HepG2 (cell line): ENCODE results near the gene CREBBP. TPM values are rescaled to one million over a fixed set of nuclear protein-coding genes. Genes with fewer than 3 reads are reported as not detected.

Source experiments
- GTF3A ChIP-seq: sonication (generic); formaldehyde crosslinking; conservative IDR thresholded peaks from 2 replicates; pipeline ENCODE4 v1.4.0; 2020; ENCODE audit warnings: mild to moderate bottlenecking, missing genetic modification reagents
- KMT2A ChIP-seq: sonication (generic); formaldehyde crosslinking; IDR thresholded peaks from 2 replicates; pipeline ENCODE4 v1.4.0; 2020; ENCODE audit warnings: missing genetic modification reagents
- NCOA2 ChIP-seq: sonication (generic); formaldehyde crosslinking; IDR thresholded peaks from 2 replicates; pipeline ENCODE4 v1.8.0; 2022; ENCODE audit warnings: inconsistent platforms
- NCOR1 ChIP-seq: fragments of 200-600 bp; sonication (generic); IDR thresholded peaks from 2 replicates; pipeline ENCODE4 v1.7.0; 2017; ENCODE audit warnings: antibody characterized with exemption, low read length, borderline replicate concordance
- NFKBIZ ChIP-seq: IDR thresholded peaks from 2 replicates; pipeline ENCODE4 v1.6.1; 2018; ENCODE audit warnings: missing genetic modification reagents, missing compliant biosample characterization
- RFXAP ChIP-seq: sonication (generic); formaldehyde crosslinking; IDR thresholded peaks from 2 replicates; pipeline ENCODE4 v1.4.0; 2020; ENCODE audit warnings: missing genetic modification reagents, borderline replicate concordance
- SAFB2 ChIP-seq: sonication (generic); formaldehyde crosslinking; IDR thresholded peaks from 2 replicates; pipeline ENCODE4 v1.5.1; 2020; ENCODE audit warnings: missing genetic modification reagents, low read depth, mild to moderate bottlenecking, borderline replicate concordance
- SAP130 ChIP-seq: IDR thresholded peaks from 2 replicates; pipeline ENCODE4 v1.6.1; 2016; ENCODE audit warnings: low read depth
- U2AF1 ChIP-seq: fragments of 200-400 bp; formaldehyde crosslinking; optimal IDR thresholded peaks from 2 replicates; pipeline ENCODE3; 2017; ENCODE audit warnings: mild to moderate bottlenecking, low read depth, low read length
- ZNF678 ChIP-seq: sonication (generic); formaldehyde crosslinking; IDR thresholded peaks from 2 replicates; pipeline ENCODE4 v1.4.0; 2020; ENCODE audit warnings: mild to moderate bottlenecking, missing genetic modification reagents
- polyA plus RNA-seq, 8 experiments: library from polyadenylated mRNA; depleted of rRNA in 3 of 8; stranded (reverse) in 7 of 8; unstranded in 1 of 8; fragments of >200 nt; fragmentation: Illumina TruSeq in 4 of 8; extraction: Trizol in 4 of 8; gene quantifications; 2 replicates each; pipeline versions ENCODE4 v1.2.1 to v1.2.3, GENCODE V29; 2011 to 2016; ENCODE audit warnings: low read depth in 4 of 8, missing spikeins in 1 of 8, mixed read lengths in 1 of 8; ENCODE audit not compliant: insufficient read depth in 1 of 8
- total RNA-seq, 5 experiments: library from RNA; depleted of rRNA; stranded (reverse); fragments of >200 nt; fragmentation: Illumina TruSeq; extraction: Trizol; gene quantifications; 2 replicates each; pipeline ENCODE4 v1.2.3, GENCODE V29; 2016; ENCODE audit warnings: low read depth in 1 of 5
- TF ChIP-seq, protein P1 (sequence below): sonication (generic); formaldehyde crosslinking; IDR thresholded peaks from 2 replicates; pipeline ENCODE4 v1.4.0; 2020; ENCODE audit warnings: missing genetic modification reagents, borderline replicate concordance
- TF ChIP-seq, protein P2 (sequence below): fragments of 450-650 bp; IDR thresholded peaks from 2 replicates; pipeline ENCODE4 v1.6.1; 2017; ENCODE audit warnings: mild to moderate bottlenecking
- TF ChIP-seq, protein P3 (sequence below): sonication (generic); formaldehyde crosslinking; IDR thresholded peaks from 2 replicates; pipeline ENCODE4 v1.4.0; 2020; ENCODE audit warnings: missing genetic modification reagents, borderline replicate concordance
- TF ChIP-seq, protein P4 (sequence below): sonication (generic); formaldehyde crosslinking; IDR thresholded peaks from 2 replicates; pipeline ENCODE4 v1.5.1; 2020; ENCODE audit warnings: missing genetic modification reagents, mild to moderate bottlenecking, borderline replicate concordance
- TF ChIP-seq, protein P5 (sequence below): sonication (generic); formaldehyde crosslinking; conservative IDR thresholded peaks from 2 replicates; pipeline ENCODE4 v1.4.0; 2020; ENCODE audit warnings: missing genetic modification reagents

The CREBBP gene
- total and polyA plus RNA-seq, 2 of the 13 experiments (the other 11 are each of a cell fraction or from before 2014, with no cell fraction given): 5.3 to 10.4 TPM

DNA sequence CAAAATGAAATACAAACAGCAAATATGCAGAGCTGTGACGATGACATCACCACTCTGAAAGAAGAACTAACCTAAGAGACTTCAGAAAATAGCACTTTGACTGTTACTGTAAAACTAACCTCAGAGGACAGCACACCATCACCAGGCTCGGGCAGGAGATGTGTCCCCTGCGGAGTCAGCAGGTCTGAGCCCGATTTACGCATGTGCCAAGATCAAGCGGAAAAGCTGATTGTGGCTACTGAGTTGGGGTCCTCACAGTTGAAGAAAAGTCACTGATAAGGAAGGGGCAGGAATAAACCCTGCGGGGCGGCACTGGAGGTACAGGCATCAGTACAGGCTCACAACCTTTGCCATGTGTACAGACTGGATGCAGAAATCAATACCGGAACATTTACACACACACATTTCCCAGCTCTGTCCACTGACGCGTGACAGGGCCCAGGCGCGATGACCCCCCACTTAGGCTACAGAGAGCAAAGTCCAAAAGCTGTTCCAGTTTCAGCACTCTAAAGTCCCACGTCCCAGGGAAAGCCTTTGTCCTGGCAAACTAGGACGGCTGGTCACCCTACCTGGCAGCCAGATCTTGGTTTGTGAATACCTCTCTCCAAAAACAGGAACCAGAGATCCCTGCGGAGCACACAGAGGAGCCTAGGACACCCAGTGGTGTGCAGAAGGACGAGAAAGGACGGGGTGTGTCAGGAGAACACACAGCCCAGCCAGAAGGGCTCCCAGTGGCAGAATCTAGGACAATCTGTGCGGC, 184.7 kb downstream of the CREBBP start (continued):
- TF ChIP-seq U2AF1: no peak
- TF ChIP-seq NCOA2 (CRISPR knock-in tag): peak; percentile 91
- TF ChIP-seq NCOR1: peak; percentile 98
- peak; percentile 76; the same call in 1 of the 2 replicates for TF ChIP-seq KMT2A (CRISPR knock-in tag)
- peak; percentile 59; the same call in 1 of the 2 replicates for TF ChIP-seq RFXAP
- TF ChIP-seq NFKBIZ: peak; percentile 92
- TF ChIP-seq, protein P1, sequence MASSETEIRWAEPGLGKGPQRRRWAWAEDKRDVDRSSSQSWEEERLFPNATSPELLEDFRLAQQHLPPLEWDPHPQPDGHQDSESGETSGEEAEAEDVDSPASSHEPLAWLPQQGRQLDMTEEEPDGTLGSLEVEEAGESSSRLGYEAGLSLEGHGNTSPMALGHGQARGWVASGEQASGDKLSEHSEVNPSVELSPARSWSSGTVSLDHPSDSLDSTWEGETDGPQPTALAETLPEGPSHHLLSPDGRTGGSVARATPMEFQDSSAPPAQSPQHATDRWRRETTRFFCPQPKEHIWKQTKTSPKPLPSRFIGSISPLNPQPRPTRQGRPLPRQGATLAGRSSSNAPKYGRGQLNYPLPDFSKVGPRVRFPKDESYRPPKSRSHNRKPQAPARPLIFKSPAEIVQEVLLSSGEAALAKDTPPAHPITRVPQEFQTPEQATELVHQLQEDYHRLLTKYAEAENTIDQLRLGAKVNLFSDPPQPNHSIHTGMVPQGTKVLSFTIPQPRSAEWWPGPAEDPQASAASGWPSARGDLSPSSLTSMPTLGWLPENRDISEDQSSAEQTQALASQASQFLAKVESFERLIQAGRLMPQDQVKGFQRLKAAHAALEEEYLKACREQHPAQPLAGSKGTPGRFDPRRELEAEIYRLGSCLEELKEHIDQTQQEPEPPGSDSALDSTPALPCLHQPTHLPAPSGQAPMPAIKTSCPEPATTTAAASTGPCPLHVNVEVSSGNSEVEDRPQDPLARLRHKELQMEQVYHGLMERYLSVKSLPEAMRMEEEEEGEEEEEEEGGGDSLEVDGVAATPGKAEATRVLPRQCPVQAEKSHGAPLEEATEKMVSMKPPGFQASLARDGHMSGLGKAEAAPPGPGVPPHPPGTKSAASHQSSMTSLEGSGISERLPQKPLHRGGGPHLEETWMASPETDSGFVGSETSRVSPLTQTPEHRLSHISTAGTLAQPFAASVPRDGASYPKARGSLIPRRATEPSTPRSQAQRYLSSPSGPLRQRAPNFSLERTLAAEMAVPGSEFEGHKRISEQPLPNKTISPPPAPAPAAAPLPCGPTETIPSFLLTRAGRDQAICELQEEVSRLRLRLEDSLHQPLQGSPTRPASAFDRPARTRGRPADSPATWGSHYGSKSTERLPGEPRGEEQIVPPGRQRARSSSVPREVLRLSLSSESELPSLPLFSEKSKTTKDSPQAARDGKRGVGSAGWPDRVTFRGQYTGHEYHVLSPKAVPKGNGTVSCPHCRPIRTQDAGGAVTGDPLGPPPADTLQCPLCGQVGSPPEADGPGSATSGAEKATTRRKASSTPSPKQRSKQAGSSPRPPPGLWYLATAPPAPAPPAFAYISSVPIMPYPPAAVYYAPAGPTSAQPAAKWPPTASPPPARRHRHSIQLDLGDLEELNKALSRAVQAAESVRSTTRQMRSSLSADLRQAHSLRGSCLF (CRISPR knock-in tag): 0 out of 2 replicates have a peak, but pooled peaks have one; percentile 11
- TF ChIP-seq, protein P2, sequence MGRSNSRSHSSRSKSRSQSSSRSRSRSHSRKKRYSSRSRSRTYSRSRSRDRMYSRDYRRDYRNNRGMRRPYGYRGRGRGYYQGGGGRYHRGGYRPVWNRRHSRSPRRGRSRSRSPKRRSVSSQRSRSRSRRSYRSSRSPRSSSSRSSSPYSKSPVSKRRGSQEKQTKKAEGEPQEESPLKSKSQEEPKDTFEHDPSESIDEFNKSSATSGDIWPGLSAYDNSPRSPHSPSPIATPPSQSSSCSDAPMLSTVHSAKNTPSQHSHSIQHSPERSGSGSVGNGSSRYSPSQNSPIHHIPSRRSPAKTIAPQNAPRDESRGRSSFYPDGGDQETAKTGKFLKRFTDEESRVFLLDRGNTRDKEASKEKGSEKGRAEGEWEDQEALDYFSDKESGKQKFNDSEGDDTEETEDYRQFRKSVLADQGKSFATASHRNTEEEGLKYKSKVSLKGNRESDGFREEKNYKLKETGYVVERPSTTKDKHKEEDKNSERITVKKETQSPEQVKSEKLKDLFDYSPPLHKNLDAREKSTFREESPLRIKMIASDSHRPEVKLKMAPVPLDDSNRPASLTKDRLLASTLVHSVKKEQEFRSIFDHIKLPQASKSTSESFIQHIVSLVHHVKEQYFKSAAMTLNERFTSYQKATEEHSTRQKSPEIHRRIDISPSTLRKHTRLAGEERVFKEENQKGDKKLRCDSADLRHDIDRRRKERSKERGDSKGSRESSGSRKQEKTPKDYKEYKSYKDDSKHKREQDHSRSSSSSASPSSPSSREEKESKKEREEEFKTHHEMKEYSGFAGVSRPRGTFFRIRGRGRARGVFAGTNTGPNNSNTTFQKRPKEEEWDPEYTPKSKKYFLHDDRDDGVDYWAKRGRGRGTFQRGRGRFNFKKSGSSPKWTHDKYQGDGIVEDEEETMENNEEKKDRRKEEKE: no peak
- TF ChIP-seq, protein P3, sequence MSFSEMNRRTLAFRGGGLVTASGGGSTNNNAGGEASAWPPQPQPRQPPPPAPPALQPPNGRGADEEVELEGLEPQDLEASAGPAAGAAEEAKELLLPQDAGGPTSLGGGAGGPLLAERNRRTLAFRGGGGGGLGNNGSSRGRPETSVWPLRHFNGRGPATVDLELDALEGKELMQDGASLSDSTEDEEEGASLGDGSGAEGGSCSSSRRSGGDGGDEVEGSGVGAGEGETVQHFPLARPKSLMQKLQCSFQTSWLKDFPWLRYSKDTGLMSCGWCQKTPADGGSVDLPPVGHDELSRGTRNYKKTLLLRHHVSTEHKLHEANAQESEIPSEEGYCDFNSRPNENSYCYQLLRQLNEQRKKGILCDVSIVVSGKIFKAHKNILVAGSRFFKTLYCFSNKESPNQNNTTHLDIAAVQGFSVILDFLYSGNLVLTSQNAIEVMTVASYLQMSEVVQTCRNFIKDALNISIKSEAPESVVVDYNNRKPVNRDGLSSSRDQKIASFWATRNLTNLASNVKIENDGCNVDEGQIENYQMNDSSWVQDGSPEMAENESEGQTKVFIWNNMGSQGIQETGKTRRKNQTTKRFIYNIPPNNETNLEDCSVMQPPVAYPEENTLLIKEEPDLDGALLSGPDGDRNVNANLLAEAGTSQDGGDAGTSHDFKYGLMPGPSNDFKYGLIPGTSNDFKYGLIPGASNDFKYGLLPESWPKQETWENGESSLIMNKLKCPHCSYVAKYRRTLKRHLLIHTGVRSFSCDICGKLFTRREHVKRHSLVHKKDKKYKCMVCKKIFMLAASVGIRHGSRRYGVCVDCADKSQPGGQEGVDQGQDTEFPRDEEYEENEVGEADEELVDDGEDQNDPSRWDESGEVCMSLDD (CRISPR knock-in tag): peak; percentile 51; the same call in 1 of the 2 replicates
- TF ChIP-seq SAFB2 (CRISPR knock-in tag): peak; percentile 77; the same call in 1 of the 2 replicates
- TF ChIP-seq SAP130 (CRISPR knock-in tag): peak; percentile 97
- TF ChIP-seq, protein P4, sequence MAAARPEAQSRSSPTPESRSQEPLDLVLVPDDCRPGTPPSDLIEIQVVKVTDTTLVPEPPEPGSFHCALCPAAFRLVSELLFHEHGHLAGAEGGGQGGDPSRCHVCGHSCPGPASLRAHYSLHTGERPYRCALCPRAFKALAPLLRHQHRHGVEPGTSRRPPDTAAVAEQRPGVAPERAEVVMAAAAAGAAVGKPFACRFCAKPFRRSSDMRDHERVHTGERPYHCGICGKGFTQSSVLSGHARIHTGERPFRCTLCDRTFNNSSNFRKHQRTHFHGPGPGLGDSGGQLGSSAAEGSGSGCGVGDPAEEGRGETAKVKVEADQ: no peak; the same call in 1 of the 2 replicates
- no peak for TF ChIP-seq GTF3A (CRISPR knock-in tag)
- no peak for TF ChIP-seq ZNF678 (CRISPR knock-in tag)
- TF ChIP-seq, protein P5, sequence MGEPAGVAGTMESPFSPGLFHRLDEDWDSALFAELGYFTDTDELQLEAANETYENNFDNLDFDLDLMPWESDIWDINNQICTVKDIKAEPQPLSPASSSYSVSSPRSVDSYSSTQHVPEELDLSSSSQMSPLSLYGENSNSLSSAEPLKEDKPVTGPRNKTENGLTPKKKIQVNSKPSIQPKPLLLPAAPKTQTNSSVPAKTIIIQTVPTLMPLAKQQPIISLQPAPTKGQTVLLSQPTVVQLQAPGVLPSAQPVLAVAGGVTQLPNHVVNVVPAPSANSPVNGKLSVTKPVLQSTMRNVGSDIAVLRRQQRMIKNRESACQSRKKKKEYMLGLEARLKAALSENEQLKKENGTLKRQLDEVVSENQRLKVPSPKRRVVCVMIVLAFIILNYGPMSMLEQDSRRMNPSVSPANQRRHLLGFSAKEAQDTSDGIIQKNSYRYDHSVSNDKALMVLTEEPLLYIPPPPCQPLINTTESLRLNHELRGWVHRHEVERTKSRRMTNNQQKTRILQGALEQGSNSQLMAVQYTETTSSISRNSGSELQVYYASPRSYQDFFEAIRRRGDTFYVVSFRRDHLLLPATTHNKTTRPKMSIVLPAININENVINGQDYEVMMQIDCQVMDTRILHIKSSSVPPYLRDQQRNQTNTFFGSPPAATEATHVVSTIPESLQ (CRISPR knock-in tag): no peak
